H1 (cell line): ENCODE data around the gene ASB11. TPM values are rescaled to one million over a fixed set of nuclear protein-coding genes. Genes with fewer than 3 reads are reported as not detected.

ENCODE experiments used
- polyA plus RNA-seq, 7 experiments: library from polyadenylated mRNA; depleted of rRNA in 3 of 7; stranded (reverse) in 5 of 7; unstranded in 2 of 7; fragments of >200 nt in 5 of 7; fragments of 200-250 nt in 2 of 7; gene quantifications; 1 replicate in 5 of 7; 2 replicates in 1 of 7; 4 replicates in 1 of 7; pipeline versions ENCODE4 v1.2.1 to v1.2.3, GENCODE V29; 2011 to 2013; ENCODE audit warnings: missing spikeins in 2 of 7, mixed read lengths in 2 of 7
- total RNA-seq: library from RNA; stranded (reverse); fragmentation: NEBNext Ultra II Directional; extraction: Animal tissue kit (Norgen Biotek cat#: 25700); gene quantifications from 2 replicates; pipeline ENCODE4 v1.2.1, GENCODE V29; 2021

Gene ASB11
- total and polyA plus RNA-seq, 2 of the 8 experiments (the other 6 are each of a cell fraction or from before 2014, with no cell fraction given) = not detected

Other genes with a start within 250 kb of the ASB11 start
- gene ASB9, start 45.6 kb downstream of the ASB11 start, total RNA-seq = 0.54 TPM in 1 of 2 replicates, not detected in the other
- gene ASB9, start 45.6 kb downstream of the ASB11 start, polyA plus RNA-seq (2011; rRNA removed) = 0.64 and 1.2 TPM in 2 replicates
- 13.4 and 15.7 TPM in 2 replicates for gene PIGA, start 19.9 kb upstream of the ASB11 start, total RNA-seq
- 2.1 and 5.0 TPM in 2 replicates for gene PIGA, start 19.9 kb upstream of the ASB11 start, polyA plus RNA-seq (2011; rRNA removed)
- gene VEGFD, start 68.8 kb upstream of the ASB11 start, total RNA-seq = 0.19 TPM in 1 of 2 replicates, not detected in the other
- gene VEGFD, start 68.8 kb upstream of the ASB11 start, polyA plus RNA-seq (2011; rRNA removed) = 0.06 TPM in 1 of 2 replicates, not detected in the other
- 9.4 and 10.3 TPM in 2 replicates for gene PIR, start 177.7 kb upstream of the ASB11 start, total RNA-seq
- gene PIR, start 177.7 kb upstream of the ASB11 start, polyA plus RNA-seq (2011; rRNA removed) = 5.1 and 6.4 TPM in 2 replicates
- not detected in 2 replicates for gene BMX, start 185.2 kb upstream of the ASB11 start, total RNA-seq
- gene BMX, start 185.2 kb upstream of the ASB11 start, polyA plus RNA-seq (2011; rRNA removed) = not detected in 2 replicates